ENCODE measurements around the gene GARNL3. TPM values are rescaled to one million over a fixed set of nuclear protein-coding genes. Genes with fewer than 3 reads are reported as not detected.

Gene GARNL3
- total RNA-seq, 2 experiments from 2014 or later = 16.1 to 17.2 TPM

GRCh38 chr9:127308652-127309434 is 44.3 kb downstream of the GARNL3 start:
- H3K4me2 ChIP-seq (ENCODE audit: low read length) = no peak overlapping the region
- CTCF ChIA-PET (ENCODE audit: unreplicated experiment) = no interaction called here

GRCh38 chr9:127309715-127310114 is 45.1 kb downstream of the GARNL3 start:
- intact Hi-C loops (cut with micrococcal nuclease; ENCODE audit: unreplicated experiment) = no loop called here
- H2AFZ ChIP-seq (ENCODE audit: low read length) = no peak overlapping the region
- no peak for DNase-seq (ENCODE audit: low spot score)
- no peaks in the 10 kb centered on the region for H4K20me1 ChIP-seq (ENCODE audit: insufficient read depth, low read length)
- no peaks in the 10 kb centered on the region for H3K79me2 ChIP-seq (ENCODE audit: insufficient read depth, low read depth, low read length)
- H3K9me2 ChIP-seq (ENCODE audit: insufficient read depth, low read length) = no peaks in the 10 kb centered on the region
- H3K9me3 ChIP-seq (ENCODE audit: low read length) = no peaks in the 10 kb centered on the region
- H3K27ac ChIP-seq (ENCODE audit: low read depth, low read length, poor library complexity, severe bottlenecking) = no peak overlapping the region
- POLR2A ChIA-PET = no interaction called here
- H3K4me1 ChIP-seq (ENCODE audit: insufficient read depth, low read length, poor library complexity, severe bottlenecking) = no peaks in the 10 kb centered on the region
- no peak overlapping the region for H3K4me3 ChIP-seq (ENCODE audit: low read depth, low read length, poor library complexity, severe bottlenecking)
- H3K36me3 ChIP-seq (ENCODE audit: insufficient read depth, low read length) = no peaks in the 10 kb centered on the region
- no TSS peak for BruUV-seq (replicated peaks)
- CTCF ChIA-PET (ENCODE audit: unreplicated experiment) = interaction anchor here (0.6 kb wide), 1 partner anchor 302 kb away, joined by 3 read pairs; no protein-coding TSS in a partner anchor
- no peak for TF ChIP-seq EZH2phosphoT487 (IDR thresholded peaks at IDR 0.05; ENCODE audit: borderline replicate concordance, low read depth, low read length)
- TF ChIP-seq CTCF (conservative IDR thresholded peaks at IDR 0.05; ENCODE audit: low read length) = no peak
- no peak overlapping the region for H3K4me2 ChIP-seq (ENCODE audit: low read length)

More at GRCh38 chr9:127308652-127309434, 44.3 kb downstream of the GARNL3 start:
- no TSS peak for BruUV-seq (replicated peaks)
- Histone ChIP-seq H3K4me1 (ENCODE audit: insufficient read depth, low read length, poor library complexity, severe bottlenecking) (no peaks in the 10 kb centered on the region), H3K9me2 (ENCODE audit: insufficient read depth, low read length) (no peaks in the 10 kb centered on the region), H2AFZ (ENCODE audit: low read length) (no peak overlapping the region), H4K20me1 (ENCODE audit: insufficient read depth, low read length) (no peaks in the 10 kb centered on the region), H3K79me2 (ENCODE audit: insufficient read depth, low read depth, low read length) (no peaks in the 10 kb centered on the region), H3K9me3 (ENCODE audit: low read length) (no peaks in the 10 kb centered on the region), H3K36me3 (ENCODE audit: insufficient read depth, low read length) (no peaks in the 10 kb centered on the region), H3K27ac (ENCODE audit: low read depth, low read length, poor library complexity, severe bottlenecking) (no peak overlapping the region), H3K4me3 (ENCODE audit: low read depth, low read length, poor library complexity, severe bottlenecking) (no peak overlapping the region)
- POLR2A ChIA-PET = no interaction called here
- DNase-seq (ENCODE audit: low spot score) = no peak
- TF ChIP-seq CTCF (conservative IDR thresholded peaks at IDR 0.05; ENCODE audit: low read length) = no peak
- intact Hi-C loops (cut with micrococcal nuclease; ENCODE audit: unreplicated experiment) = no loop called here

- Histone ChIP-seq H3K79me2 (ENCODE audit: insufficient read depth, low read depth, low read length) (no peaks in the 10 kb centered on the region), H3K4me3 (ENCODE audit: low read depth, low read length, poor library complexity, severe bottlenecking) (no peak overlapping the region), H3K4me2 (ENCODE audit: low read length) (no peak overlapping the region), H3K9me2 (ENCODE audit: insufficient read depth, low read length) (no peaks in the 10 kb centered on the region), H4K20me1 (ENCODE audit: insufficient read depth, low read length) (no peaks in the 10 kb centered on the region), H3K27ac (ENCODE audit: low read depth, low read length, poor library complexity, severe bottlenecking) (no peak overlapping the region), H3K9me3 (ENCODE audit: low read length) (no peaks in the 10 kb centered on the region), H2AFZ (ENCODE audit: low read length) (no peak overlapping the region), H3K4me1 (ENCODE audit: insufficient read depth, low read length, poor library complexity, severe bottlenecking) (no peaks in the 10 kb centered on the region), H3K36me3 (ENCODE audit: insufficient read depth, low read length) (no peaks in the 10 kb centered on the region)
- intact Hi-C loops (cut with micrococcal nuclease; ENCODE audit: unreplicated experiment) = no loop called here
- POLR2A ChIA-PET = interaction anchor here (0.7 kb wide), 2 partner anchors 56 to 376 kb away, joined by 3 read pairs; no protein-coding TSS in a partner anchor
- CTCF ChIA-PET (ENCODE audit: unreplicated experiment) = no interaction called here
- TF ChIP-seq CTCF (conservative IDR thresholded peaks at IDR 0.05; ENCODE audit: low read length) = peak; percentile 68
- TF ChIP-seq EZH2phosphoT487 (IDR thresholded peaks at IDR 0.05; ENCODE audit: borderline replicate concordance, low read depth, low read length) = no peak
- DNase-seq (ENCODE audit: low spot score) = peak; percentile 11
- no TSS peak for BruUV-seq (replicated peaks)
Measured at GRCh38 chr9:127311239-127311741, 46.7 kb downstream of the GARNL3 start.

All from OCI-LY7 (cell line).